ENCODE data around the gene LRRC59. TPM values are rescaled to one million over a fixed set of nuclear protein-coding genes. Genes with fewer than 3 reads are reported as not detected.

Gene LRRC59
- total RNA-seq, 1 experiment from 2014 or later = 306 TPM

GRCh38 chr17:50426472-50426782 is 29.1 kb upstream of the LRRC59 start:
- Mint-ChIP-seq H3K9me3 (ENCODE audit: unreplicated experiment) (no peaks in the 10 kb centered on the region), H3K4me1 (ENCODE audit: insufficient read depth, unreplicated experiment) (peaks cover 20% of the 10 kb centered on the region), H3K27ac (ENCODE audit: low read depth, unreplicated experiment) (peak overlapping the region; percentile 93), H3K27me3 (ENCODE audit: insufficient read depth, unreplicated experiment) (no peaks in the 10 kb centered on the region), H3K36me3 (ENCODE audit: insufficient read depth, unreplicated experiment) (peaks cover 12% of the 10 kb centered on the region), H3K4me3 (ENCODE audit: unreplicated experiment) (peak overlapping the region; percentile 71)
- TF ChIP-seq CTCF (IDR thresholded peaks at IDR 0.05; ENCODE audit: unreplicated experiment) = no peak
- DNase-seq (ENCODE audit: unreplicated experiment) = no peak
- CTCF ChIA-PET = interaction anchor here (0.8 to 4.0 kb wide), 5 partner anchors 20 to 64 kb away, joined by 3 to 37 read pairs (median 3); partner anchors contain the start of gene LRRC59
- intact Hi-C loops (cut with micrococcal nuclease) = no loop called here
- BruUV-seq (replicated peaks) = no TSS peak
- POLR2A ChIA-PET = interaction anchor here (0.5 to 6.5 kb wide), 17 partner anchors 9 to 549 kb away, joined by 3 to 76 read pairs (median 4); partner anchors contain the start of genes EME1, LRRC59, MRPL27 and RSAD1

GRCh38 chr17:50425682-50426471 is 28.6 kb upstream of the LRRC59 start, which contains the start of gene ACSF2:
TSS of gene ACSF2 (plus strand) at chr17:50426218. CDS start at chr17:50426262, 44 bp downstream.
- intact Hi-C loops (cut with micrococcal nuclease) = no loop called here
- Mint-ChIP-seq H3K9me3 (ENCODE audit: unreplicated experiment) (no peaks in the 10 kb centered on the region), H3K4me3 (ENCODE audit: unreplicated experiment) (peak within 1 kb of the TSS; percentile 71), H3K4me1 (ENCODE audit: insufficient read depth, unreplicated experiment) (peaks cover 16% of the 10 kb centered on the region), H3K36me3 (ENCODE audit: insufficient read depth, unreplicated experiment) (peaks cover 6% of the 10 kb centered on the region), H3K27me3 (ENCODE audit: insufficient read depth, unreplicated experiment) (no peaks in the 10 kb centered on the region), H3K27ac (ENCODE audit: low read depth, unreplicated experiment) (peak within 1 kb of the TSS; percentile 93)
- ChIA-PET CTCF (interaction anchor here (0.8 to 4.0 kb wide), 5 partner anchors 19 to 63 kb away, joined by 3 to 37 read pairs (median 3); partner anchors contain the start of gene LRRC59), POLR2A (interaction anchor here (0.6 to 6.5 kb wide), 12 partner anchors 10 to 549 kb away, joined by 3 to 76 read pairs (median 4); partner anchors contain the start of genes EME1, LRRC59, MRPL27 and RSAD1)
- DNase-seq (ENCODE audit: unreplicated experiment) = peak; percentile 63
- TF ChIP-seq CTCF (IDR thresholded peaks at IDR 0.05; ENCODE audit: unreplicated experiment) = no peak
- no TSS peak for BruUV-seq (replicated peaks)

GRCh38 chr17:50424996-50425681 is 27.8 kb upstream of the LRRC59 start:
- BruUV-seq (replicated peaks) = no TSS peak
- Mint-ChIP-seq H3K36me3 (ENCODE audit: insufficient read depth, unreplicated experiment) (peaks cover 6% of the 10 kb centered on the region), H3K4me3 (ENCODE audit: unreplicated experiment) (peak overlapping the region; percentile 71), H3K27me3 (ENCODE audit: insufficient read depth, unreplicated experiment) (no peaks in the 10 kb centered on the region), H3K4me1 (ENCODE audit: insufficient read depth, unreplicated experiment) (peaks cover 20% of the 10 kb centered on the region), H3K9me3 (ENCODE audit: unreplicated experiment) (no peaks in the 10 kb centered on the region), H3K27ac (ENCODE audit: low read depth, unreplicated experiment) (peak overlapping the region; percentile 74)
- ChIA-PET CTCF (interaction anchor here (2.1 to 4.0 kb wide), 2 partner anchors 28 to 63 kb away, joined by 10 to 37 read pairs; partner anchors contain the start of gene LRRC59), POLR2A (interaction anchor here (0.7 to 6.5 kb wide), 4 partner anchors 16 to 212 kb away, joined by 3 to 76 read pairs (median 40); partner anchors contain the start of gene LRRC59)
- no peak for DNase-seq (ENCODE audit: unreplicated experiment)
- no peak for TF ChIP-seq CTCF (IDR thresholded peaks at IDR 0.05; ENCODE audit: unreplicated experiment)
- intact Hi-C loops (cut with micrococcal nuclease) = no loop called here
